Neural cell (in vitro differentiated cells): ENCODE measurements around the gene BMP8B. TPM values are rescaled to one million over a fixed set of nuclear protein-coding genes. Genes with fewer than 3 reads are reported as not detected.
"Not testable (repeated sequence)": the region's sequence is repeated elsewhere in the genome, so short reads cannot be mapped to it uniquely, and the experiment has no call there.

ENCODE experiments used
- H2AFZ ChIP-seq: fragments of 200-600, 300-800 bp; sonication (generic), shearing (Covaris generic); 2 replicates; pipeline ENCODE4 v1.6.0; 2014; ENCODE audit warnings: low read depth, mild to moderate bottlenecking, antibody characterized with exemption, low read length, moderate library complexity
- H3F3A ChIP-seq: fragments of 200-600 bp; shearing (Covaris generic); 2 replicates; pipeline ENCODE4 v1.6.1; 2016; ENCODE audit warnings: mild to moderate bottlenecking, moderate library complexity, mixed read lengths, antibody characterized with exemption, low read length; ENCODE audit not compliant: insufficient read depth, poor library complexity, severe bottlenecking
- H3K27ac ChIP-seq: fragments of 200-600, 300-800 bp; sonication (generic), shearing (Covaris generic); 2 replicates; pipeline ENCODE4 v1.5.1; 2014; ENCODE audit warnings: mild to moderate bottlenecking, low read length, moderate library complexity
- H3K27me3 ChIP-seq: fragments of 300-800, 200-600 bp; sonication (generic), shearing (Covaris generic); 2 replicates; pipeline ENCODE4 v1.6.0; 2014; ENCODE audit warnings: mild to moderate bottlenecking, low read depth, low read length, moderate library complexity; ENCODE audit not compliant: insufficient read depth
- H3K36me3 ChIP-seq: fragments of 300-800, 200-600 bp; sonication (generic), shearing (Covaris generic); 2 replicates; pipeline ENCODE4 v1.5.1; 2014; ENCODE audit warnings: mild to moderate bottlenecking, antibody characterized with exemption, low read length, moderate library complexity; ENCODE audit not compliant: insufficient read depth
- H3K4me2 ChIP-seq: fragments of 300-800, 200-600 bp; sonication (generic), shearing (Covaris generic); 2 replicates; pipeline ENCODE4 v1.6.0; 2014; ENCODE audit warnings: mild to moderate bottlenecking, low read length
- H3K4me3 ChIP-seq: fragments of 300-800, 200-600 bp; sonication (generic), shearing (Covaris generic); 2 replicates; pipeline ENCODE4 v1.5.1; 2014; ENCODE audit warnings: mild to moderate bottlenecking, low read length, moderate library complexity
- H3K79me2 ChIP-seq: fragments of 200-600 bp; shearing (Covaris generic); replicated peaks from 2 replicates; pipeline ENCODE4 v1.6.0; 2014; ENCODE audit warnings: mild to moderate bottlenecking, low read length, moderate library complexity; ENCODE audit not compliant: insufficient read depth
- H3K9ac ChIP-seq: fragments of 300-800, 200-600 bp; sonication (generic), shearing (Covaris generic); 2 replicates; pipeline ENCODE4 v1.6.1; 2016; ENCODE audit warnings: mild to moderate bottlenecking, low read length, mixed read lengths
- H3K9me2 ChIP-seq: fragments of 200-600 bp; shearing (Covaris generic); 2 replicates; pipeline ENCODE4 v1.6.1; 2016; ENCODE audit warnings: mild to moderate bottlenecking, low read length, mixed read lengths; ENCODE audit not compliant: insufficient read depth
- H3K9me3 ChIP-seq: fragments of 200-600, 300-800 bp; sonication (generic), shearing (Covaris generic); 2 replicates; pipeline ENCODE4 v1.6.1; 2016; ENCODE audit warnings: mild to moderate bottlenecking, mixed run types, low read length, moderate library complexity, mixed read lengths
- H4K20me1 ChIP-seq: fragments of 200-600 bp; shearing (Covaris generic); 2 replicates; pipeline ENCODE4 v1.6.1; 2016; ENCODE audit warnings: mild to moderate bottlenecking, mixed run types; ENCODE audit not compliant: insufficient read depth
- EP300 ChIP-seq: fragments of 450-650 bp; conservative IDR thresholded peaks from 2 replicates; pipeline ENCODE4 v1.6.1; 2014; ENCODE audit warnings: antibody characterized with exemption, mild to moderate bottlenecking, moderate library complexity; ENCODE audit not compliant: poor library complexity, severe bottlenecking
- EZH2 ChIP-seq: fragments of 200-600, 300-800 bp; shearing (Covaris generic), sonication (generic); IDR thresholded peaks from 2 replicates; pipeline ENCODE4 v1.6.1; 2014; ENCODE audit warnings: antibody characterized with exemption, low read length, borderline replicate concordance, mild to moderate bottlenecking; ENCODE audit not compliant: insufficient read depth, poor library complexity, severe bottlenecking
- MXI1 ChIP-seq: fragments of 450-650 bp; conservative IDR thresholded peaks from 2 replicates; pipeline ENCODE4 v1.6.1; 2014; ENCODE audit warnings: antibody characterized with exemption, mild to moderate bottlenecking; ENCODE audit not compliant: poor library complexity, severe bottlenecking
- POLR2AphosphoS5 ChIP-seq: IDR thresholded peaks from 2 replicates; pipeline ENCODE4 v1.6.1; 2012
- RAD21 ChIP-seq: fragments of 450-650 bp; conservative IDR thresholded peaks from 2 replicates; pipeline ENCODE4 v1.6.1; 2014; ENCODE audit warnings: antibody characterized with exemption, mild to moderate bottlenecking, moderate library complexity
- SMC3 ChIP-seq: fragments of 450-650 bp; conservative IDR thresholded peaks from 2 replicates; pipeline ENCODE4 v1.6.1; 2014; ENCODE audit warnings: antibody characterized with exemption, mild to moderate bottlenecking, moderate library complexity; ENCODE audit not compliant: poor library complexity
- TAF1 ChIP-seq: IDR thresholded peaks from 2 replicates; pipeline ENCODE4 v1.6.1; 2012; ENCODE audit warnings: low read depth
- polyA plus RNA-seq: library from polyadenylated mRNA; depleted of rRNA; stranded (reverse); fragments of >200 nt; gene quantifications from 2 replicates; pipeline ENCODE4 v1.2.3, GENCODE V29; 2014
- TF ChIP-seq, protein P1 (sequence below): fragments of 450-650 bp; IDR thresholded peaks from 2 replicates; pipeline ENCODE4 v1.5.1; 2014; ENCODE audit warnings: antibody characterized with exemption, mild to moderate bottlenecking, moderate library complexity; ENCODE audit not compliant: poor library complexity, severe bottlenecking
- TF ChIP-seq, protein P2 (sequence below): IDR thresholded peaks from 2 replicates; pipeline ENCODE4 v1.6.1; 2012; ENCODE audit warnings: borderline replicate concordance

Gene BMP8B
- polyA plus RNA-seq, 1 donor from 2014 or later: 0.04 TPM

DNA sequence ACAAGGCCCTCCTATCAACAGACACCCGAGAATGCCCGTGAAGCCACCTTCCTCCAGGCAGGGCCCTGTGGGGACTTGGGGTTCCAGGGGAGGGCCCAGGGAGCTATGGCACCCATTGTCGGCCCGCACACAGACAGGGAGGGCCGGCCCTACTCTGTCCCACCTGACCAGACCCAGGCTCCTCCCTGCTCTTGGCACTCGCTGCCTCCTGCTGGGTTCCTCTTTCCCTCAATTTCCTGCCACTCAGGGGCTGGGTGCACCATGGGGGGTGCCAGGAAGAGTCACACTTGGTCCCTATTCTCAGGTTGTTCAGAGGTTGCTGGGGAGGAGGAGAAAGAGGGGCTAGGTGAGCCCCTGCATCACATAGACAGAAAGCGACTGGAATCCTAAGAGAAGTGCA, 9.5 kb downstream of the BMP8B start:
- TF ChIP-seq RAD21: no peak
- TF ChIP-seq SMC3: no peak
- TF ChIP-seq, protein P1, sequence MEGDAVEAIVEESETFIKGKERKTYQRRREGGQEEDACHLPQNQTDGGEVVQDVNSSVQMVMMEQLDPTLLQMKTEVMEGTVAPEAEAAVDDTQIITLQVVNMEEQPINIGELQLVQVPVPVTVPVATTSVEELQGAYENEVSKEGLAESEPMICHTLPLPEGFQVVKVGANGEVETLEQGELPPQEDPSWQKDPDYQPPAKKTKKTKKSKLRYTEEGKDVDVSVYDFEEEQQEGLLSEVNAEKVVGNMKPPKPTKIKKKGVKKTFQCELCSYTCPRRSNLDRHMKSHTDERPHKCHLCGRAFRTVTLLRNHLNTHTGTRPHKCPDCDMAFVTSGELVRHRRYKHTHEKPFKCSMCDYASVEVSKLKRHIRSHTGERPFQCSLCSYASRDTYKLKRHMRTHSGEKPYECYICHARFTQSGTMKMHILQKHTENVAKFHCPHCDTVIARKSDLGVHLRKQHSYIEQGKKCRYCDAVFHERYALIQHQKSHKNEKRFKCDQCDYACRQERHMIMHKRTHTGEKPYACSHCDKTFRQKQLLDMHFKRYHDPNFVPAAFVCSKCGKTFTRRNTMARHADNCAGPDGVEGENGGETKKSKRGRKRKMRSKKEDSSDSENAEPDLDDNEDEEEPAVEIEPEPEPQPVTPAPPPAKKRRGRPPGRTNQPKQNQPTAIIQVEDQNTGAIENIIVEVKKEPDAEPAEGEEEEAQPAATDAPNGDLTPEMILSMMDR: no peak
- TF ChIP-seq EZH2: no peak
- no peak for TF ChIP-seq EP300
- no peak for TF ChIP-seq MXI1
- TF ChIP-seq TAF1: no peak
- TF ChIP-seq, protein P2, sequence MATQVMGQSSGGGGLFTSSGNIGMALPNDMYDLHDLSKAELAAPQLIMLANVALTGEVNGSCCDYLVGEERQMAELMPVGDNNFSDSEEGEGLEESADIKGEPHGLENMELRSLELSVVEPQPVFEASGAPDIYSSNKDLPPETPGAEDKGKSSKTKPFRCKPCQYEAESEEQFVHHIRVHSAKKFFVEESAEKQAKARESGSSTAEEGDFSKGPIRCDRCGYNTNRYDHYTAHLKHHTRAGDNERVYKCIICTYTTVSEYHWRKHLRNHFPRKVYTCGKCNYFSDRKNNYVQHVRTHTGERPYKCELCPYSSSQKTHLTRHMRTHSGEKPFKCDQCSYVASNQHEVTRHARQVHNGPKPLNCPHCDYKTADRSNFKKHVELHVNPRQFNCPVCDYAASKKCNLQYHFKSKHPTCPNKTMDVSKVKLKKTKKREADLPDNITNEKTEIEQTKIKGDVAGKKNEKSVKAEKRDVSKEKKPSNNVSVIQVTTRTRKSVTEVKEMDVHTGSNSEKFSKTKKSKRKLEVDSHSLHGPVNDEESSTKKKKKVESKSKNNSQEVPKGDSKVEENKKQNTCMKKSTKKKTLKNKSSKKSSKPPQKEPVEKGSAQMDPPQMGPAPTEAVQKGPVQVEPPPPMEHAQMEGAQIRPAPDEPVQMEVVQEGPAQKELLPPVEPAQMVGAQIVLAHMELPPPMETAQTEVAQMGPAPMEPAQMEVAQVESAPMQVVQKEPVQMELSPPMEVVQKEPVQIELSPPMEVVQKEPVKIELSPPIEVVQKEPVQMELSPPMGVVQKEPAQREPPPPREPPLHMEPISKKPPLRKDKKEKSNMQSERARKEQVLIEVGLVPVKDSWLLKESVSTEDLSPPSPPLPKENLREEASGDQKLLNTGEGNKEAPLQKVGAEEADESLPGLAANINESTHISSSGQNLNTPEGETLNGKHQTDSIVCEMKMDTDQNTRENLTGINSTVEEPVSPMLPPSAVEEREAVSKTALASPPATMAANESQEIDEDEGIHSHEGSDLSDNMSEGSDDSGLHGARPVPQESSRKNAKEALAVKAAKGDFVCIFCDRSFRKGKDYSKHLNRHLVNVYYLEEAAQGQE: no peak
- TF ChIP-seq POLR2AphosphoS5: no peak
- Histone ChIP-seq H3K27me3 (no peaks in the 10 kb centered on the region), H3F3A (no peaks in the 10 kb centered on the region), H3K4me3 (no peak overlapping the region), H3K36me3 (no peaks in the 10 kb centered on the region), H3K9me2 (no peaks in the 10 kb centered on the region), H3K4me2 (no peak overlapping the region), H3K79me2 (no peaks in the 10 kb centered on the region), H2AFZ (no peak overlapping the region), H4K20me1 (no peaks in the 10 kb centered on the region), H3K9me3 (no peaks in the 10 kb centered on the region), H3K27ac (no peak overlapping the region), H3K9ac (no peak overlapping the region)

DNA sequence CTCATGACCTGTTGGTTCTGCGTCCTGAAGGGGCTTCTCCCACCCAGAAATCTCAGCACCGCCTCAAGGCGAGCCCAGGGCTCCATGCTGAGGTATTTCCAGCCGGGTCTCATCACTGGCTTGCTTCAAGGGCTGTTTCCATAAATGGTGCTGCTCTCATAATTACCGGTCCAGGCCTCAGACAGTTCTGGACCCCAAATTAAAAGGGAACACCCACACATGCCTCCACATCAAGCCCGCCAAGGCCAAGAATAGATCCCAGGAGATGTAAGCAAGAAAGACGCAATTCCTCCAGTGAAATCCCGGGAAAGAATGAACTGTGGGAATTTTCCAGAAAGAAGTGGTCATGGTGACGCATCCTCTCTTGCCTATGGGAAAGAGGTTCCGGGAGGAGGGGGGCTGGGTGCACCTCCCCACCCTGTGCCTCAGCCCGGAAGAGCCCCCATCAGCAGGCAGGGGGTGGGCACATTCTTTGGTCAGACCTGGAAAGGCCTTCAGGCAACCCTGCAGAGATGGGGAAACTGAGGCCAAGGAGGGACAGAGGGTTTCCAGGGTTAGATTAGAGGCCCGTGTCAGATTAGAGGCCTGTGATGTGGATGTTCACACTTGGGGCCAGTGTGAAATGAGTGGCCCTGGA, 10.1 kb downstream of the BMP8B start:
- not testable (repeated sequence) for H3K79me2 ChIP-seq, H3K4me2 ChIP-seq, H3K9me2 ChIP-seq, H3K36me3 ChIP-seq, H4K20me1 ChIP-seq, H3F3A ChIP-seq, H2AFZ ChIP-seq, H3K27me3 ChIP-seq, H3K9me3 ChIP-seq, H3K9ac ChIP-seq, H3K4me3 ChIP-seq, H3K27ac ChIP-seq

DNA sequence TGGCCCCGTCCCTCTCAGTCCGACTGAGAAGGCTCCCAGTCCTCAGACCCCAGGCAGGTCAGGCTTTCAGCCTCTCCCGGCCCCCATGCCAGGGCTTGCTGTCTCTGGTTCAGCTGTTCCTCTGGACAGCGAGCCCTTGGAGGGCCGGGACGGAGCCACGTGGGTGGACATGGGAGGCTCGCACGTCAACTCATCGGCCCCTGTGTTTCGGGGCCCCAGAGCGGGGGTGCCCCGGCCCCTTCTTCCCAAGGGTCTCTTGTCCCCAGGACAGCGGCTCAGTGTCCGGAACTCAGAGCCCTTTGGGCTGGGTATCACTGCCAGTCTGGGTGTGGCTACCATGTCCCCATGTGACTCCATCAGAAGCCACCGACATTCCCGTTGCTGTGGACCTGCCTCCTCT, 10.8 kb downstream of the BMP8B start:
- H3K9me2 ChIP-seq, H3K9me3 ChIP-seq, H3F3A ChIP-seq, H3K9ac ChIP-seq, H3K4me3 ChIP-seq, H3K36me3 ChIP-seq, H3K79me2 ChIP-seq, H4K20me1 ChIP-seq, H3K27me3 ChIP-seq, H3K27ac ChIP-seq, H2AFZ ChIP-seq, H3K4me2 ChIP-seq: not testable (repeated sequence)
